ENCODE data around the gene RAB5IF.
A peak's percentile ranks its signal among the peaks of the same experiment; 100 is the strongest.
"Not testable (repeated sequence)": the region's sequence is repeated elsewhere in the genome, so short reads cannot be mapped to it uniquely, and the experiment has no call there.

Gene RAB5IF, protein sequence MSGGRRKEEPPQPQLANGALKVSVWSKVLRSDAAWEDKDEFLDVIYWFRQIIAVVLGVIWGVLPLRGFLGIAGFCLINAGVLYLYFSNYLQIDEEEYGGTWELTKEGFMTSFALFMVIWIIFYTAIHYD
- 4.3 to 22.2 (median 9.0) reads per million in 4 experiments for total RNA-seq

DNA sequence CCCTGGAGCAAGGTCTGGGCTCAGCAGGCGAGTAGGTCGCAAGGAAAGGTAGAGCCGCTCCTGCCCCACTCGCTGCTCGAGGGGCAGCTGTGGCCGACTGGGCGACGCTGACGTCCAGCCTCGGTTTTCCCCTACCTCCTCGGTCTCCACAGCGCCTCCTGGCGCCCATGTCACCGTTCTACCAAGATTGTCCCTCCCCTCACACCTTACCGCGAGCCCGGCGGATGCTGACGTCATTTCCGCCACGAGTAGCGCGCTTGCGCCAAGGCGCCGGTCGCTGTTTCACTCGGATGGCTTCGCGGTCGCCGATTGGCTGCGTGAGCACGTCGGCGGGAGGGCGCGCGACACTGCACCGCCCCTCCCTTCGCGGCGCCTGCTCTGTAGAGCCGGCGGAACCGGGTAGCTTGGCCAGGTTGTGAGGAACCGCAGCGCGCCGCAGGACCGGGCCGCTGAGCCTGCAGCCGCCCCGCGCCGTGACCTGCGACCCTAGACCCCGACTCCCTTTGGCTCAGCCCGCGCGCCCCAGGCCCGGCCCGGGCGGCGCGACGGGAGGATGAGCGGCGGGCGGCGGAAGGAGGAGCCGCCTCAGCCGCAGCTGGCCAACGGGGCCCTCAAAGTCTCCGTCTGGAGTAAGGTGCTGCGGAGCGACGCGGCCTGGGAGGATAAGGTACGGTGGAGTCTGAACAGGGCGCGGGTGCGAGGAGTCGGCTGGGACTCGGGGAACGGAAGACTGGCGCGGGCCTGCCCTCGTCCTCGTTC, at the start of gene RAB5IF:
TSS of gene RAB5IF (plus strand) at position 381 of the 759 bp plus-strand sequence. CDS start at position 554, 173 bp downstream.
- DNase-seq, result peak; percentile 98

GRCh38 chr20:36562724-36563123, 42.9 kb upstream of the RAB5IF start:
- DNase-seq, result no peak

DNA sequence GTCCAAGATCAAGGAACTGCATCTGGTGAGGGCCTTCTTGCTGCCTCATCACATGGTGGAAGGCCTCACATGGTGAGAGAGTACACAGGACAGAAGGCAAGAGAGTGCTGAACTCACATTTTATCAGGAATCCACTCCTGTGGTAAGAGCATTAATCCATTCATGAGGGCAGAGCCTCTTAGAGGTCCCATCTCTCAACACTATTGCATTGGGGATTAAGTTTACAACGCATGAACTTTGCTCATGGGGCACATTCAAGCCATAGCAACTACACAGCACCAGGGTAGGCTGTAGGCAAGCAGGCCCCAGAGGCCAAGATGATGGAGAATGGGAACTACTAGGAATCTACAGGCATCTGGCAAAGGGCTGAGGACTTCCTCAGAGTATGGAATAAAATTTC, 42.2 kb upstream of the RAB5IF start:
- DNase-seq, result no peak

DNA sequence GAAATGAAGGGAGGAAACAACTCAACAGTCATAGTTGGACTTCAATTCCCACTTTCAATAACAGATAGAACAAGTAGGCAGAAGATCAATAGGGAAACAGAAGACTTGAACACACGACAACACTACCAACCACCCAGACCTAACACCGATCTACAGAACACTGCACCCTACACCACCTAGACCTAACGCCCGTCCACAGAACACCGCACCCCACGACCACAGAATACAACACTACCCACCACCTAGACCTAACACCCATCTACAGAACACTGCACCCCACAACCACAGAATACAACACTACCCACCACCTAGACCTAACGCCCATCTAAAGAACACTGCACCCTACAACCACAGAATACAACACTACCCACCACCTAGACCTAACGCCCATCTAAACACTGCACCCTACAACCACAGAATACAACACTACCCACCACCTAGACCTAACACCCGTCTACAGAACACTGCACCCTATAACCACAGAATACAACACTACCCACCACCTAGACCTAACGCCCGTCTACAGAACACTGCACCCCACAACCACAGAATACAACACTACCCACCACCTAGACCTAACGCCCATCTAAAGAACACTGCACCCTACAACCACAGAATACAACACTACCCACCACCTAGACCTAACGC, 41.4 kb upstream of the RAB5IF start:
- DNase-seq, result not testable (repeated sequence)

DNA sequence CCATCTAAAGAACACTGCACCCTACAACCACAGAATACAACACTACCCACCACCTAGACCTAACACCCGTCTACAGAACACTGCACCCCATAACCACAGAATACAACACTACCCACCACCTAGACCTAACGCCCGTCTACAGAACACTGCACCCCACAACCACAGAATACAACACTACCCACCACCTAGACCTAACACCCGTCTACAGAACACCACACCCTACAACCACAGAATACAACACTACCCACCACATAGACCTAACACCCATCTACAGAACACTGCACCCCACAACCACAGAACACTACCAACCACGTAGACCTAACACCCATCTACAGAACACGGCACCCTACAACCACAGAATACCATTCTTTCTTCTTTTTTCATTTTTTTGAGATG, 40.9 kb upstream of the RAB5IF start:
- not testable (repeated sequence) for DNase-seq

DNA sequence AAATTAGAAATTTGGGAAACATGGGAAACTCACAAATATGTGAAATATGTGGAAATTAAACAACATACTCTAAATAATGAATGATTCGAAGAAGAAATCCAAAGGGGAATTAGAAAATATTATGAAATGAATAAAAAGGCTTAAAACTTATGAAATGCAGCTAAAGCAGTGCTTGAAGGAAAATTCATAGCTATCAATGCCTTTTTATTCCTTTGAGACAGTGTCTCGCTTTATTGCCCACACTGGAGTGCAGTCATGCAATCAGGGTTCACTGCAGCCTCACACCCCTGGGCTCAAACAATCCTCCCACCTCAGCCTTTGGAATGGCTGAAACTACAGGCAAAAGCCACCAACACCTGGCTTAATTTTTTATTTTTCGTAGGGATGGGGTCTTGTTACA, 40.1 kb upstream of the RAB5IF start:
- DNase-seq, result no peak

- no peak for DNase-seq
Measured at GRCh38 chr20:36569847-36570429, 35.6 kb upstream of the RAB5IF start.

DNA sequence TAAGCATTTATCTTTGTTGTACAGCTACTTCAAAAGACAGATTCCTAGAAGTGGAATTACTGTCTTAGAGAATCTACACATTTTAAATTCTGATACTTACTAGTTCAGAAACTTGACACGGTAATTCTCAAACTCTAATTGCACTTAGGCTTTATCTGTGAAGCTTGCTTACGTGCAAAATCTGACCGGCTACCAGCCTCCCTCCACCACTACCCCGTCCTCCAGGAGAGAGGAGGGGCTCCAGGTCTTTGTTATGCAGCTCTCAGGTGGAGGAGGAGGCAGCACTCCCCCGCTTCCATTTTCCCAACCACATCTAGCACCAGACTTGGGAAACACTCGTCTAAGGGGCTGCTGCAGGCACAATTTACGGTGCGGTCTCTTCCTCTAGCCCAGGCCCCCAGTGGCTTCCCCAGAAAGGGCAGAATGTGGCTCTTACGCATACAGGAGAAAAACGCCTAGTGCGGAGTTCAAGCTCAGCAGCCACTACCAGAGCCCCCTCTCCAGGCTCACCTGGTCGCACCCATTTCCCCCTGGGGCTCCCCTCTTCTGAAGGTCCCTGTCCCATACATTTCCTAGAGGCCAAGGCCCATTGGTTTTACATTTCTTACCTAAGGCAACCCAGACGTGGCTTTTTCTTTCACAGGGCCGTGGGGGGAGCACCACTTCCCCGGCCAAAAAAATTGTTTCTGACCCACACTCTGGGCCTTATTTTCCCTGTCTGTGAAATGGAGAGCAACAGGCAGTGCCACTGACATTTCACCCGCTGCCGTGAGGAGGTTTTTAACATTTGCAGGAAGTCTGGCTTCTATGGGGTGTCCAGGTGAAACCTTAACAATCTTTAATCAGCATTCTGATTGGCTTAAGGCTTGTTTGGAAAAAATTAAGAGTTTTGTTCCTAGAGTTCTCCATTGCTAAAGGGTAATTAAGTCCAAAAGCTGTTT, 33.7 kb upstream of the RAB5IF start:
- no peak for DNase-seq

- DNase-seq, result peak; percentile 44
Measured at GRCh38 chr20:36572701-36573102, 32.9 kb upstream of the RAB5IF start.

DNA sequence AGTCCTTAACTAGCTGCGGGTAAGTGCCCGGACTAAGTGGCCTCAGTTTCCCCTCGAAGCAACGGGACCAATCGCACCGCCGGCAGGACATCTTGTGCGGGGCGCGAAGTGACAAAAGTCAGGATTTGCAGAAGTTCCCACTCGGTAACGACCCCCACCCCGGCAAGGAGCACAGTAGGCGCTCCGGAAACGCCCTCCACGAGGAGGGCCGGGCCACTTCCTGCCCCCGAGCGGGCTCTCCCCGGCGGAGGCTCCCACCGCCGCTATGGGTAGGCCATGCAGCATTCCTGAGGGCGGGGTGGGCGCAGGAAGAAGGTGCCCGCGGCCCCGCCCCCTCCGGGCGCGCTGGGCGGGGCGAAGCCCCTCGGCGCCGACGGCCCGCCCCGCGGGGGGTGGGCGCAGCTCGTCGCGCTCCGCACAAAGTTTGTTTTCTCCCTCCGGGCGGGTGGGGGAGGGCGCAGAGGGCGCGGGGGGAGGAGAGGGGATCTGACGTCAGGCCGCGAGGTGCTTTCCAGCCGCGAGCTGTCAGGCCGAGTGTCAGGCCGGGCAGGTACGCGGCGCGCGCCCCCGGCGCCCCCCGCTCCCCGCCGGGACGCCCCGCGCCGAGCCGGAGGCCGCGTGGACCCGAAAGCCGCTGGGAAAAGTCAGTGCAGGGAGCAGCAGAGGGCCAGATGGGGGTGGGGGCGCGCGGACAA, 32.3 kb upstream of the RAB5IF start, which contains the start of gene TGIF2:
TSS of gene TGIF2 (plus strand) at position 495 of the 695 bp plus-strand sequence. CDS start 5,178 bp downstream, outside the sequence.
- peak; percentile 93 for DNase-seq

GRCh38 chr20:36573798-36574365, 31.7 kb upstream of the RAB5IF start:
- peak; percentile 51 for DNase-seq

DNA sequence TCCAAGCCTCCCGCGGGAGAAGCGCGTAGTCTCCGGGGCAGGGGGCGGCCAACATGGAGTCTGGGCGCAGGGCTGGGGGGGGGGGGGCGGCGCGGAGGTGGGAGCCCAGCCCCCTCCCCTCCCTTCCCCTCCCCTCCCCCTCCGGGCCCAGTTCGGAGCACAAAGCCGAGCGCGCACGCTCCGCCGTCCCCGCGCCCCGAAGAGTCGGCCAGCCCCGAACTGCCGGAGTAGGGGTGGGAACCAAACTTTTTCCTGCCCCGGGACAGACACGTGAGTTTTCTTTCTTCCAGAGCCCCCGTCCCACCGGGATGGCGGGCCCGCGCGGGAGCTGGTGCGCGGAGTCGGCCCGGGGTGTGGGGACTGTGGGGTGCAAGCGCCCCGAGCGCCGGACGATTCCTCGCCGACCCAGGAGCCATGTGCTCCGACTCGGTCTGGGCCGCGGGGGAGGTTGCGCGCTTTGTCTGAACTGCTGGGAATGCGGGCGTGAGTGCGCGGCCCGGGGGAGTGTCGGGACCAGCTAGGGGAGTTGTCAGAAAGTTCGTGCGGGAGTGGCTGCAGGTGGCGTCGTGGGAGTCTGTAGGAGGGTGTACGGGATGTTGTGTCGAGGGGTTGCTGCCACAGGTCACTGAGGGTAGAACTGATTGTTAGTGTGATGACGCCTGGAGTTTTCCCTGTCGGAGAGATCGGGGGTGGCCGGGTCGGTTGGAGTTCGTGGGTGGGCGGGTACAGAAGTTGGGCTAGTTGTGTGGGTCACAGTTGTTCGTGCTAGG, 31.0 kb upstream of the RAB5IF start:
- DNase-seq, result peak; percentile 40

DNA sequence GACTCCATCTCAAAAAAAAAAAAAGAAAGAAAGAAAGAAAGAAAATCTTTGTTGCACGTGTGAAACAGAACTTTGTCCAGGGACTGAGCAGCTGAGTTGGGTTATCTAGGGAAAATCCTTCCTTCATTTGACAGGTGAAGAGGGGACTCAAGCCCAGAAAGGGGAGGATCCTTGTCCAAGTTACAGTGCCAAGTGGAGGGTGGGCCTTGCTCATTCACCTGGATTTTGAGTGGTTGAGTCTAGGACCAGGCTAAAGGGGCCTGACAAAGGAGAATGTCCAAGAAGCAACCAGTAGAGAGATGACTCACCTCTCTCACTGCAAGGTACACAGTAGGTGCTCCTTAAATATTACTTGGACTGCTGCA, 29.5 kb upstream of the RAB5IF start:
- no peak for DNase-seq

DNA sequence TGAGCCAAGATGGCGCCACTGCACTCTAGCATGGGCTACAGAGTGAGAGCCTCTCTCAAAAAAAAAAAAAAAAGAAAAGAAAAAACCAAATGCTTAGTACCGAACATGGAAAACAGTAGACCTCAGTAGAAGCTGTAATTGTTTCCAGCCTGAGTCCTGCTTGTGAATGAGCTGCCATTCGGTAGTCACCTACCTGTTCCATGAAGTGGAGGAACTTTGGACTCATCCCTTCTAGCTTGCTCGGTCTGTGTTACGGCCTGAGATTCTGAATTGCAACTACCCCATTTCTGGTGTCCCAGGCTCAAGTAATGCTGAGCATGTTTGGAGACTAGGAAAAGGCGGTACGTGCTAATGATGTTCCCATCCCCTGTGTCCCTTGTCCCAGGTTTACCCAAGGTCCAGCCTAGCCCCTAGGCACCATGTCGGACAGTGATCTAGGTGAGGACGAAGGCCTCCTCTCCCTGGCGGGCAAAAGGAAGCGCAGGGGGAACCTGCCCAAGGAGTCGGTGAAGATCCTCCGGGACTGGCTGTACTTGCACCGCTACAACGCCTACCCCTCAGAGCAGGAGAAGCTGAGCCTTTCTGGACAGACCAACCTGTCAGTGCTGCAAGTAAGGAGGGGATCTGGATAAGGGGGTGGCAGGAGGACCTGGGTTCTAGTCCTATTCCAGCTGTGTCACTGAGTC, 27.1 kb upstream of the RAB5IF start:
- no peak for DNase-seq

GRCh38 chr20:36579996-36580545, 25.5 kb upstream of the RAB5IF start:
- no peak for DNase-seq

DNA sequence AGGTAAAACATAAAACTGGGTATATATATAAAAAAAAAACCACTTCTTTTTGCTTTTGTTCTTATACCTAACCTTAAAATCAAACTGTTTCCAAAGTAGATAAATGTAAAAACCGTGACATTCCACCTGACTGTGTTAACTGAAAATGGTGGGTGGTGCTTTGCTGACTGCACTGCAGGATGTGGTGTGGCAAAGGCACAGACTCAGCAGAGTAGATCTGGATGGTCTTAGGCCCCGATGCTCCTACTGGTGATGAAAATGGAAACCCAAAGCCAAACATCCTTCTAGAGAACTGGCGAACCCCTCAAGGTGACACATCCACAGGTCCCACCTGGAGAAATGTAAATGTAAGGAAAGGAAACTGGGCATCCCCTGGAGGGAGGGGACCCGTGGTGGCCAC, 23.3 kb upstream of the RAB5IF start:
- no peak for DNase-seq

- DNase-seq, result no peak
Measured at GRCh38 chr20:36582821-36583220, 22.8 kb upstream of the RAB5IF start.

- no peak for DNase-seq
Measured at GRCh38 chr20:36584018-36584481, 21.5 kb upstream of the RAB5IF start.

- no peak for DNase-seq
Measured at GRCh38 chr20:36585410-36586125, 20.0 kb upstream of the RAB5IF start.
